SU-DHL-6 (cell line): ENCODE results near the gene PTPRN2.

ENCODE experiments used
- H2AFZ ChIP-seq: fragments of 200-600 bp; sonication (generic); 2 replicates; pipeline ENCODE4 v1.6.1; 2014; ENCODE audit warnings: low read depth, mild to moderate bottlenecking, moderate library complexity, mixed read lengths, antibody characterized with exemption, low read length; ENCODE audit not compliant: severe bottlenecking
- H3F3A ChIP-seq: fragments of 200-600 bp; shearing (Covaris generic); 2 replicates; pipeline ENCODE4 v1.6.0; 2016; ENCODE audit warnings: antibody characterized with exemption, mild to moderate bottlenecking; ENCODE audit not compliant: insufficient read depth
- H3K27ac ChIP-seq: fragments of 200-600 bp; sonication (generic); 2 replicates; pipeline ENCODE4 v1.5.1; 2016; ENCODE audit warnings: low read depth, mild to moderate bottlenecking, low read length, moderate library complexity, mixed read lengths
- H3K27me3 ChIP-seq: fragments of 200-600 bp; sonication (generic), shearing (Covaris generic); 2 replicates; pipeline ENCODE4 v1.6.0; 2014; ENCODE audit warnings: mild to moderate bottlenecking, low read length
- H3K36me3 ChIP-seq: fragments of 200-600 bp; sonication (generic); 2 replicates; pipeline ENCODE4 v1.6.1; 2014; ENCODE audit warnings: mild to moderate bottlenecking, low read length, mixed read lengths
- H3K4me2 ChIP-seq: fragments of 300-600, 200-600 bp; shearing (Covaris generic), sonication (generic); 2 replicates; pipeline ENCODE4 v1.6.0; 2014; ENCODE audit warnings: low read length, low read depth, mild to moderate bottlenecking; ENCODE audit not compliant: poor library complexity, severe bottlenecking
- H3K4me3 ChIP-seq: fragments of 200-600 bp; sonication (generic); 2 replicates; pipeline ENCODE4 v1.5.1; 2014; ENCODE audit warnings: antibody characterized with exemption, low read length, mild to moderate bottlenecking, mixed read lengths; ENCODE audit not compliant: insufficient read depth, poor library complexity, severe bottlenecking
- H3K79me2 ChIP-seq: fragments of 200-600 bp; sonication (generic); 2 replicates; pipeline ENCODE4 v1.6.1; 2014; ENCODE audit warnings: mild to moderate bottlenecking, low read length, moderate library complexity; ENCODE audit not compliant: insufficient read depth
- H3K9ac ChIP-seq: fragments of 200-600 bp; sonication (generic); 2 replicates; pipeline ENCODE4 v1.7.0; 2014; ENCODE audit warnings: mild to moderate bottlenecking, low read length
- H3K9me2 ChIP-seq: fragments of 200-600 bp; sonication (generic); replicated peaks from 2 replicates; pipeline ENCODE4 v1.6.1; 2014; ENCODE audit warnings: low read length; ENCODE audit not compliant: insufficient read depth
- H3K9me3 ChIP-seq: fragments of 200-600 bp; sonication (generic); 2 replicates; pipeline ENCODE4 v1.6.1; 2014; ENCODE audit warnings: low read length, mixed read lengths; ENCODE audit not compliant: insufficient read depth
- H4K20me1 ChIP-seq: fragments of 200-600 bp; sonication (generic); 2 replicates; pipeline ENCODE4 v1.6.1; 2014; ENCODE audit warnings: low read depth, mild to moderate bottlenecking, antibody characterized with exemption, low read length, moderate library complexity, mixed read lengths
- CTCF ChIP-seq: fragments of 200-600 bp; sonication (generic); IDR thresholded peaks from one replicate; pipeline ENCODE4 v1.5.1; 2017; ENCODE audit warnings: antibody characterized with exemption, mild to moderate bottlenecking, low read length, moderate library complexity; ENCODE audit not compliant: insufficient read depth, poor library complexity, severe bottlenecking
- EZH2phosphoT487 ChIP-seq: fragments of 200-600 bp; sonication (generic), shearing (Covaris generic); conservative IDR thresholded peaks from 2 replicates; pipeline ENCODE4 v1.6.1; 2018; ENCODE audit warnings: mild to moderate bottlenecking, antibody characterized with exemption, low read length, moderate library complexity, mixed read lengths

Gene PTPRN2

GRCh38 chr7:157785486-157786186 is 802.0 kb downstream of the PTPRN2 start:
- H3K27ac ChIP-seq = no peak overlapping the region
- no peak overlapping the region for H3K4me2 ChIP-seq
- H3K9me2 ChIP-seq = no peaks in the 10 kb centered on the region
- no peak overlapping the region for H3K9ac ChIP-seq
- no peaks in the 10 kb centered on the region for H3K9me3 ChIP-seq
- TF ChIP-seq EZH2phosphoT487 = no peak
- no peak for TF ChIP-seq CTCF
- H4K20me1 ChIP-seq = no peaks in the 10 kb centered on the region
- H3K4me3 ChIP-seq = no peak overlapping the region
- no peaks in the 10 kb centered on the region for H3F3A ChIP-seq
- no peaks in the 10 kb centered on the region for H3K36me3 ChIP-seq
- H3K79me2 ChIP-seq = no peaks in the 10 kb centered on the region
- no peaks in the 10 kb centered on the region for H3K27me3 ChIP-seq
- no peak overlapping the region for H2AFZ ChIP-seq

- no peak overlapping the region for H3K9ac ChIP-seq
- no peaks in the 10 kb centered on the region for H3K79me2 ChIP-seq
- H3K4me2 ChIP-seq = no peak overlapping the region
- no peaks in the 10 kb centered on the region for H3K36me3 ChIP-seq
- H3K4me3 ChIP-seq = no peak overlapping the region
- no peaks in the 10 kb centered on the region for H3F3A ChIP-seq
- H3K27ac ChIP-seq = no peak overlapping the region
- no peaks in the 10 kb centered on the region for H3K9me3 ChIP-seq
- no peaks in the 10 kb centered on the region for H3K9me2 ChIP-seq
- H2AFZ ChIP-seq = no peak overlapping the region
- H4K20me1 ChIP-seq = no peaks in the 10 kb centered on the region
- TF ChIP-seq EZH2phosphoT487 (no peak), CTCF (no peak)
- H3K27me3 ChIP-seq = no peaks in the 10 kb centered on the region
These were observed 802.6 kb downstream of the PTPRN2 start for GRCh38 chr7:157784979-157785441.

- Histone ChIP-seq H3K4me3 (no peak overlapping the region), H3F3A (no peaks in the 10 kb centered on the region), H3K9ac (no peak overlapping the region), H3K27ac (no peak overlapping the region), H3K27me3 (no peaks in the 10 kb centered on the region), H3K36me3 (no peaks in the 10 kb centered on the region), H3K9me3 (no peaks in the 10 kb centered on the region), H4K20me1 (no peaks in the 10 kb centered on the region), H3K4me2 (no peak overlapping the region), H3K79me2 (no peaks in the 10 kb centered on the region), H2AFZ (no peak overlapping the region), H3K9me2 (no peaks in the 10 kb centered on the region)
- TF ChIP-seq CTCF = no peak
- TF ChIP-seq EZH2phosphoT487 = no peak
These were observed 803.4 kb downstream of the PTPRN2 start for GRCh38 chr7:157784041-157784835.
